Measurements from ENCODE around the gene CDC45.

The CDC45 gene

DNA sequence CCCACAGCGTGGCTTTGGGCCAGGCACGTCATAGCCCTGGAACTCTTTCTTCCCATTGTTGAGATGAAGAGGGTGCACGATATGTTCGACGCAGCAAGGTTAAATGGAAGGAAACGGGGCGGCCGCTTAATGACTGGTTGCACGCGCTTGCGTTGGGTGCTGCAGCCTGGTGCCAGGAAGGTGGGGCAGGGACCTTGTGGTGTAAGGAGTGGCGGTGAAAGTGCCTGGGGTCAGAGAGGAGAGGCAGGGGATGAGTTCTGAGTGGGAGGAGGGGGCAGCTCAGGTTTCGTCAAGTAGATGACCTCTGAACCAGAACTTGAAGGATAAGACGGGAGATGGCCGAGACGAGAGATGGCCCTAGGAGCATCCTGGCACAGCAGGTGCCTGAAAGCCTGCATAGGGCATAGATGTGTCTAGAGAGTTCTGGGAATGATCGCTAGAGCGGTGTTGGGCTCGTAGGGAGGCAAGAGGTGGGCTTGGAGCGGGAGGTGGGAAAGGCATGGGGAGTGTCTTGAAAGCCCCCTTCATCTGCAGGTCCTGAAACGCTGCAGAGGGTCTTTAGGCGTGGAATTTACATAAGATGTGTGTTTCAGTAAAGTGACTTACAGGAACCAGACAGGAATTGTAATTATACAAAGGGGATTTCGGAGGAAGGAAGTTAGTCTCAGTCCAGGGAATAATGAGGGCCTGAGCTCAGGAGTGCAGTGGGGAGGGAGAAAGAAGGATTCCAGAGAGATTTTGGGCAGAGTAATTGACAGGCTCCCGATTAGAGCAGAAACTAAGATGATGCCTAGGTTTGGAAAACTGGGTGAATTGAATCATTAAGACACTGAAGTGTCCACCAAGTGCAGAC, 87.7 kb downstream of the CDC45 start:
- no peak for DNase-seq

DNA sequence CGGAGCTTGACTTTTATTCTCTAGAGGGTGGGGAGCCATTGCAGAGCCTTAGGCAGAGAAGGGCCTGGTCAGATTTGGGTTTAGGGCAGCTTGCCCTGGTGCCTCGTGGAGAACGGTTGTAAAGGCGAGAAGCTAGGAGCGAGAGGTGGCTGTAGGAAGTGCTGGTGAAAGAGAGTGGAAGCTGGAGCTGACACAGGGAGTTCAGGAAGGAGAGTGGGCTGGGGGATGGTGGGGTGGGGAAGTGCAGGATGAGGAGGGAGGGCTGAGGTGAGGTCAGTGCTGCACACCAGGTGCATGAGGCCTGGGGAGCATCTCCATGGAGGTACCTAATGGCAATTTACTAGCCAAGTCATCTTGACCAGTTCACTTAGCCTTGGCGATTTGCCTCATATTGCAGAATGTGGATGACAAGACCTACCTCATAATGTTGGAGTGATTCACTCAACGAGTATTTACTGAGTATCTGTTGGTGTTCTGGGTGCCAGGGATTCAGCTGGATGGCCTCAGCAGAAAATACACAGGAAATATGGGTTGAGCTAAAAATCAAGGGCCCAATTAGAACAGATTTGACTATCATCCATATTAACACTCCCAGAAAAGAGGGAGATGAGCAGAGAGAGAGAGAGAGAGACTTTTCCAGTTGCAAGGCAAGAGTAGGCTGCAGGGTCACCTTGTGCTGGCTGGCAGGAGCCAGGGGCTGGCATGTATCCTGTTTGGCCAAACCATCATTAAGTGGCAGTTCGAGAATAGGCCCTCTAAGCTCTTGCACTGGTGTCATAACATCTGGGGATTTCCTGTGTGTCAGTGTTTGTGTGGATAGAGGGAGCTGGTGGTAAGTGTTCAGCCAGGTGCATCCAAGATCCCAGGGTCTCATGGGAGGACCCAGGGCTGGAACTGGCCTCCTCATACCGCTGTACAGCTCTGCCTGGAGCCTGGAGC, 88.9 kb downstream of the CDC45 start:
- no peak for DNase-seq

GRCh38 chr22:19569276-19569640, 89.5 kb downstream of the CDC45 start:
- no peak for DNase-seq

- DNase-seq, result no peak
Measured at GRCh38 chr22:19569976-19570375, 90.3 kb downstream of the CDC45 start.
